Tibial nerve (tissue), 4 donors: ENCODE measurements around the gene ATP1B3.

ENCODE experiments used
- EP300 ChIP-seq, 2 donors: sonication (generic); formaldehyde crosslinking; IDR thresholded peaks; one replicate each; pipeline ENCODE4 v1.6.1; 2017; ENCODE audit warnings: antibody characterized with exemption in 2 of 2, mild to moderate bottlenecking in 1 of 2
- POLR2A ChIP-seq, 2 donors: fragments of 450-650 bp; IDR thresholded peaks; one replicate each; pipeline ENCODE4 v1.6.1; 2017; ENCODE audit warnings: antibody characterized with exemption in 2 of 2, mild to moderate bottlenecking in 2 of 2, moderate library complexity in 2 of 2
- TF ChIP-seq, protein P1 (sequence below), 5 experiments: fragments of 200-600 bp in 3 of 5; fragments of 450-650 bp in 2 of 5; sonication (generic) in 3 of 5; IDR thresholded peaks; one replicate each; pipeline ENCODE4 v1.5.1; 2016 to 2019; ENCODE audit warnings: antibody characterized with exemption in 5 of 5, mild to moderate bottlenecking in 3 of 5, moderate library complexity in 2 of 5

DNA sequence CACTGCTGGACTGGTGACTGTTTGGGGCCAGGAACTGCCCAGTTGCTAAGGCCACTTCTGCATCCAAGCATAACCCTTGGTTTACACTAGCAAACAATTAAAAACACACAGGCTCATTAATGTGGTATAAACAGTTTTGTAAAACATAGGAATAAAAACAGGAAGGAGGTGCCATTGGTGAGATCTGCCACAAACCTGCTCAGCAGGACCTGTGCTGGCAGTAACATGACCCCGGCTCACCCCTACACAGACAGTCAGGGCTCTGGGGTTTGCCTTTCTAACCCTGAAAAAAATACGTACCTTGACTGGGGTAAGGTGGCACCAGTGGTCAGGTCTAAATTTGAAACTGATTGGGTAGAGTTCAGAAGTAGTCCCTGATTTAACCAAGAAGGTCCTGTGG, 76.2 kb downstream of the ATP1B3 start:
- TF ChIP-seq, protein P1, sequence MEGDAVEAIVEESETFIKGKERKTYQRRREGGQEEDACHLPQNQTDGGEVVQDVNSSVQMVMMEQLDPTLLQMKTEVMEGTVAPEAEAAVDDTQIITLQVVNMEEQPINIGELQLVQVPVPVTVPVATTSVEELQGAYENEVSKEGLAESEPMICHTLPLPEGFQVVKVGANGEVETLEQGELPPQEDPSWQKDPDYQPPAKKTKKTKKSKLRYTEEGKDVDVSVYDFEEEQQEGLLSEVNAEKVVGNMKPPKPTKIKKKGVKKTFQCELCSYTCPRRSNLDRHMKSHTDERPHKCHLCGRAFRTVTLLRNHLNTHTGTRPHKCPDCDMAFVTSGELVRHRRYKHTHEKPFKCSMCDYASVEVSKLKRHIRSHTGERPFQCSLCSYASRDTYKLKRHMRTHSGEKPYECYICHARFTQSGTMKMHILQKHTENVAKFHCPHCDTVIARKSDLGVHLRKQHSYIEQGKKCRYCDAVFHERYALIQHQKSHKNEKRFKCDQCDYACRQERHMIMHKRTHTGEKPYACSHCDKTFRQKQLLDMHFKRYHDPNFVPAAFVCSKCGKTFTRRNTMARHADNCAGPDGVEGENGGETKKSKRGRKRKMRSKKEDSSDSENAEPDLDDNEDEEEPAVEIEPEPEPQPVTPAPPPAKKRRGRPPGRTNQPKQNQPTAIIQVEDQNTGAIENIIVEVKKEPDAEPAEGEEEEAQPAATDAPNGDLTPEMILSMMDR (IDR thresholded peaks at IDR 0.05) = no peak
- TF ChIP-seq EP300 (IDR thresholded peaks at IDR 0.05) (no peak), POLR2A (IDR thresholded peaks at IDR 0.05) (no peak)
